Endothelial cell of umbilical vein (primary cell): ENCODE results near the gene NKX6-2. TPM values are rescaled to one million over a fixed set of nuclear protein-coding genes. Genes with fewer than 3 reads are reported as not detected.

Experiments used
- BruUV-seq: library from RNA; stranded (reverse); fragments of 400-500 nt; replicated peaks from 2 replicates; lab custom pipeline; 2021; lab: Mats Ljungman, UMichigan
- CTCF ChIA-PET: fragments of 300-600, 350-600 bp; sonication (Branson Sonifier 250); formaldehyde crosslinking; loops from one replicate; lab custom pipeline; 2021; ENCODE audit warnings: antibody characterized with exemption, inconsistent platforms; lab: Charles Lee
- POLR2A ChIA-PET: fragments of 300-600, 350-600 bp; sonication (Branson Sonifier 250); formaldehyde crosslinking; loops from one replicate; lab custom pipeline; 2021; ENCODE audit warnings: antibody characterized with exemption, inconsistent platforms; lab: Charles Lee
- DNase-seq: peaks from one replicate; pipeline ENCODE4 v3.0.0-alpha.2; 2011; ENCODE audit warnings: low read depth, low spot score
- FAIRE-seq: peaks from 2 replicates; lab custom pipeline; 2011; peaks lifted over from hg19 to GRCh38; lab: Jason Lieb, UNC
- H2AFZ ChIP-seq: 2 replicates; pipeline ENCODE4 v1.6.0; 2012; ENCODE audit warnings: low read depth, low read length, control low read depth, inconsistent platforms
- H3K27ac ChIP-seq: 2 replicates; pipeline ENCODE4 v1.5.1; 2011; ENCODE audit warnings: low read depth, mild to moderate bottlenecking, control low read depth, low read length, moderate library complexity; ENCODE audit not compliant: insufficient read depth
- H3K27me3 ChIP-seq, 2 experiments: 2 replicates each; pipeline versions ENCODE4 v1.6.0 to v1.6.1; 2011; ENCODE audit warnings: low read length in 2 of 2, mixed read lengths in 1 of 2; ENCODE audit not compliant: control insufficient read depth in 2 of 2, insufficient read depth in 2 of 2
- H3K36me3 ChIP-seq, 2 experiments: 2 replicates in 1 of 2; 3 replicates in 1 of 2; pipeline ENCODE4 v1.5.1; 2011; ENCODE audit warnings: low read length in 2 of 2, mild to moderate bottlenecking in 1 of 2, moderate library complexity in 1 of 2; ENCODE audit not compliant: control insufficient read depth in 2 of 2, insufficient read depth in 2 of 2; ENCODE audit errors: extremely low read depth in 1 of 2
- H3K4me1 ChIP-seq: 3 replicates; pipeline ENCODE4 v1.5.1; 2011; ENCODE audit warnings: mild to moderate bottlenecking, low read length; ENCODE audit not compliant: control insufficient read depth, insufficient read depth; ENCODE audit errors: extremely low read depth
- H3K4me2 ChIP-seq: 2 replicates; pipeline ENCODE4 v1.6.1; 2011; ENCODE audit warnings: low read length, control low read depth, mixed read lengths; ENCODE audit not compliant: insufficient read depth
- H3K4me3 ChIP-seq, 3 experiments: fragments of 200-600 bp in 1 of 3; sonication (generic), shearing (Covaris generic) in 1 of 3; replicated peaks in 1 of 3; 2 replicates each; pipeline ENCODE4 v1.5.1; 2011 to 2016; ENCODE audit warnings: control low read depth in 3 of 3, low read length in 3 of 3, mild to moderate bottlenecking in 2 of 3, inconsistent platforms in 1 of 3, low read depth in 1 of 3, moderate library complexity in 1 of 3; ENCODE audit not compliant: insufficient read depth in 1 of 3
- H3K79me2 ChIP-seq: 2 replicates; pipeline ENCODE4 v1.6.0; 2012; ENCODE audit warnings: low read length, inconsistent platforms; ENCODE audit not compliant: control insufficient read depth, insufficient read depth
- H3K9ac ChIP-seq: replicated peaks from 2 replicates; pipeline ENCODE3; 2011; ENCODE audit warnings: low read length, control low read depth; ENCODE audit not compliant: insufficient read depth; ENCODE audit errors: extremely low read depth
- H3K9me1 ChIP-seq: replicated peaks from 3 replicates; pipeline ENCODE4 v1.6.0; 2011; ENCODE audit warnings: mild to moderate bottlenecking, low read length; ENCODE audit not compliant: control insufficient read depth, insufficient read depth; ENCODE audit errors: extremely low read depth
- H3K9me3 ChIP-seq: replicated peaks from 2 replicates; pipeline ENCODE4 v1.5.1; 2012; ENCODE audit warnings: low read length, inconsistent platforms; ENCODE audit not compliant: control insufficient read depth, insufficient read depth
- H4K20me1 ChIP-seq: replicated peaks from 2 replicates; pipeline ENCODE3; 2011; ENCODE audit warnings: mild to moderate bottlenecking, low read length; ENCODE audit not compliant: control insufficient read depth, insufficient read depth; ENCODE audit errors: extremely low read depth
- EZH2 ChIP-seq: IDR thresholded peaks from 2 replicates; pipeline ENCODE4 v1.6.1; 2012; ENCODE audit warnings: borderline replicate concordance, low read depth, mild to moderate bottlenecking, moderate library complexity, low read length, inconsistent platforms; ENCODE audit not compliant: severe bottlenecking
- FOS ChIP-seq: IDR thresholded peaks from 2 replicates; pipeline ENCODE4 v1.6.1; 2011; ENCODE audit warnings: mild to moderate bottlenecking, low read length, moderate library complexity, borderline replicate concordance; ENCODE audit not compliant: insufficient read depth
- GATA2 ChIP-seq: IDR thresholded peaks from 2 replicates; pipeline ENCODE4 v1.7.0; 2011; ENCODE audit warnings: low read depth, mild to moderate bottlenecking, moderate library complexity, mixed read lengths, low read length; ENCODE audit not compliant: insufficient read length, insufficient read depth
- JUN ChIP-seq: IDR thresholded peaks from 2 replicates; pipeline ENCODE4 v1.6.1; 2011; ENCODE audit warnings: borderline replicate concordance, low read depth; ENCODE audit not compliant: insufficient read length, insufficient read depth
- MYC ChIP-seq: IDR thresholded peaks from one replicate; pipeline ENCODE4 v1.6.1; 2011; ENCODE audit warnings: mild to moderate bottlenecking, low read depth, low read length
- POLR2A ChIP-seq: IDR thresholded peaks from 2 replicates; pipeline ENCODE4 v1.6.1; 2012; ENCODE audit warnings: low read depth, mild to moderate bottlenecking, control low read depth, low read length
- POLR2AphosphoS5 ChIP-seq: IDR thresholded peaks from 2 replicates; pipeline ENCODE4 v1.6.1; 2012; ENCODE audit warnings: low read depth, mild to moderate bottlenecking, control low read depth, low read length, moderate library complexity; ENCODE audit not compliant: insufficient read depth
- dilution Hi-C: fragments of 300-500 bp; cut with MboI; formaldehyde crosslinking; loops from one replicate; pipeline ENCODE4 v1.15.0; 2019; ENCODE audit warnings: low sequenced_read_pairs; ENCODE audit not compliant: extremely low pct_ligation_motif_present
- intact Hi-C: fragments of 100-400 bp; cut with micrococcal nuclease; formaldehyde crosslinking; loops from one replicate; pipeline ENCODE4 v1.10.0; 2022
- polyA plus RNA-seq, 4 experiments: library from polyadenylated mRNA; depleted of rRNA in 3 of 4; stranded (reverse) in 3 of 4; unstranded in 1 of 4; fragments of >200 nt; gene quantifications; 2 replicates each; pipeline versions ENCODE4 v1.2.1 to v1.2.3, GENCODE V29; 2011 to 2012; ENCODE audit warnings: missing spikeins in 1 of 4
- total RNA-seq: library from RNA; stranded (reverse); gene quantifications from 2 replicates; pipeline ENCODE4 v1.2.3, GENCODE V29; 2021
- TF ChIP-seq, protein P1 (sequence below), 2 donors: IDR thresholded peaks; 1 replicate in 1 of 2; 2 replicates in 1 of 2; pipeline ENCODE4 v1.5.1; 2011; ENCODE audit warnings: low read length in 2 of 2, mild to moderate bottlenecking in 2 of 2, moderate library complexity in 2 of 2, control low read depth in 1 of 2, inconsistent platforms in 1 of 2, low read depth in 1 of 2; ENCODE audit not compliant: insufficient read depth in 1 of 2; ENCODE audit errors: extremely low read depth in 1 of 2
- TF ChIP-seq, protein P2 (sequence below): IDR thresholded peaks from 2 replicates; pipeline ENCODE4 v1.6.1; 2011; ENCODE audit not compliant: insufficient read depth, insufficient read length

NKX6-2 gene
- total and polyA plus RNA-seq, 2 donors (not counting 3 experiments of a cell fraction or from before 2014, with no cell fraction given): not detected

DNA sequence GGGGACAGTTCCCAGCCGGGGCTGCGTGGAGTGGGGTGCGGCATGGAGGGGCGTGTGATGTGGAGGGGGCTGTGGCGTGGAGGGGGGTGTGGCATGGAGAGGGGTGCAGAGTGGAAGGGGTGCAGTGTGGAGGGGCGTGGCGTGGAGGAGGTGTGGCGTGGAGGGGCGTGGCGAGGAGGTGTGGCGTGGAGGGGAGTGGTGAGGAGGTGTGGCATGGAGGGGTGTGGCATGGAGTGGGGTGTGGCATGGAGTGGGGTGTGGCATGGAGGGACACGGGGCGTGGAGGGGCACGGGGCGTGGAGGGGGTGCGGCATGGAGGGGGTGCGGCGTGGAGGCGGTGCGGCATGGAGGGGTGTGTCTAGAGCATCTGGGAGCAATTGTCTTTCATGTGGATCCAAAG is 33.6 kb downstream of the NKX6-2 start:
- DNase-seq: no peak
- BruUV-seq: no TSS peak
- Histone ChIP-seq H3K9ac (no peak overlapping the region), H3K4me2 (no peak overlapping the region), H4K20me1 (no peaks in the 10 kb centered on the region), H3K36me3 (no peaks in the 10 kb centered on the region), H3K9me1 (no peaks in the 10 kb centered on the region), H3K4me3 (no peak overlapping the region), H2AFZ (no peak overlapping the region), H3K9me3 (no peaks in the 10 kb centered on the region), H3K4me1 (no peaks in the 10 kb centered on the region), H3K27me3 (no peaks in the 10 kb centered on the region), H3K79me2 (no peaks in the 10 kb centered on the region), H3K27ac (no peak overlapping the region)
- intact Hi-C loops: no loop called here
- TF ChIP-seq FOS (no peak), JUN (no peak), GATA2 (no peak)
- TF ChIP-seq, protein P1, sequence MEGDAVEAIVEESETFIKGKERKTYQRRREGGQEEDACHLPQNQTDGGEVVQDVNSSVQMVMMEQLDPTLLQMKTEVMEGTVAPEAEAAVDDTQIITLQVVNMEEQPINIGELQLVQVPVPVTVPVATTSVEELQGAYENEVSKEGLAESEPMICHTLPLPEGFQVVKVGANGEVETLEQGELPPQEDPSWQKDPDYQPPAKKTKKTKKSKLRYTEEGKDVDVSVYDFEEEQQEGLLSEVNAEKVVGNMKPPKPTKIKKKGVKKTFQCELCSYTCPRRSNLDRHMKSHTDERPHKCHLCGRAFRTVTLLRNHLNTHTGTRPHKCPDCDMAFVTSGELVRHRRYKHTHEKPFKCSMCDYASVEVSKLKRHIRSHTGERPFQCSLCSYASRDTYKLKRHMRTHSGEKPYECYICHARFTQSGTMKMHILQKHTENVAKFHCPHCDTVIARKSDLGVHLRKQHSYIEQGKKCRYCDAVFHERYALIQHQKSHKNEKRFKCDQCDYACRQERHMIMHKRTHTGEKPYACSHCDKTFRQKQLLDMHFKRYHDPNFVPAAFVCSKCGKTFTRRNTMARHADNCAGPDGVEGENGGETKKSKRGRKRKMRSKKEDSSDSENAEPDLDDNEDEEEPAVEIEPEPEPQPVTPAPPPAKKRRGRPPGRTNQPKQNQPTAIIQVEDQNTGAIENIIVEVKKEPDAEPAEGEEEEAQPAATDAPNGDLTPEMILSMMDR (IDR thresholded peaks at IDR 0.05; ENCODE audit: extremely low read depth in 1 of 2, insufficient read depth in 1 of 2, low read depth in 1 of 2, low read length in 2 of 2): no peak
- dilution Hi-C loops: no loop called here
- no peak for FAIRE-seq
- POLR2A ChIA-PET: no interaction called here
- CTCF ChIA-PET: no interaction called here

- H2AFZ ChIP-seq: no peak overlapping the region
- FAIRE-seq (no peak), DNase-seq (no peak)
- BruUV-seq: no TSS peak
- TF ChIP-seq, protein P2, sequence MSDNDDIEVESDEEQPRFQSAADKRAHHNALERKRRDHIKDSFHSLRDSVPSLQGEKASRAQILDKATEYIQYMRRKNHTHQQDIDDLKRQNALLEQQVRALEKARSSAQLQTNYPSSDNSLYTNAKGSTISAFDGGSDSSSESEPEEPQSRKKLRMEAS: no peak
- TF ChIP-seq POLR2AphosphoS5 (no peak), FOS (no peak), JUN (no peak), POLR2A (no peak), GATA2 (no peak), EZH2 (no peak), MYC (no peak)
- TF ChIP-seq, protein P1 (IDR thresholded peaks at IDR 0.05; ENCODE audit: extremely low read depth in 1 of 2, insufficient read depth in 1 of 2, low read depth in 1 of 2, low read length in 2 of 2): no peak
- H3K27me3 ChIP-seq: no peaks in the 10 kb centered on the region
- no peak overlapping the region for H3K9ac ChIP-seq
- H3K36me3 ChIP-seq: no peaks in the 10 kb centered on the region
- intact Hi-C loops: no loop called here
- ChIA-PET CTCF (no interaction called here), POLR2A (no interaction called here)
- H3K79me2 ChIP-seq: no peaks in the 10 kb centered on the region
- dilution Hi-C loops: no loop called here
- no peaks in the 10 kb centered on the region for H3K9me3 ChIP-seq
- H3K4me3 ChIP-seq: no peak overlapping the region
- H3K4me1 ChIP-seq: no peaks in the 10 kb centered on the region
- no peak overlapping the region for H3K27ac ChIP-seq
- no peaks in the 10 kb centered on the region for H4K20me1 ChIP-seq
- no peaks in the 10 kb centered on the region for H3K9me1 ChIP-seq
- H3K4me2 ChIP-seq: no peak overlapping the region
Measured at GRCh38 chr10:132750936-132751335, 35.0 kb downstream of the NKX6-2 start.
